Left lung (tissue), 10 donors: ENCODE measurements around the gene MYH14. TPM values are rescaled to one million over a fixed set of nuclear protein-coding genes. Genes with fewer than 3 reads are reported as not detected.

Experiments used
- ATAC-seq: fragments of 200-7000 bp; cut with Tn5 transposase; one replicate; pipeline ENCODE4 v1.9.1; 2020; ENCODE audit warnings: moderate library complexity
- DNase-seq, 4 donors: peaks; one replicate each; pipeline ENCODE4 v3.0.0-alpha.2; 2013 to 2020
- H3K27ac ChIP-seq, 2 donors: fragments of 200-600 bp; sonication (generic) in 1 of 2; one replicate each; pipeline versions ENCODE4 v1.5.0 to v1.8.0; 2020 to 2021
- H3K27me3 ChIP-seq, 2 donors: fragments of 200-600 bp; sonication (generic) in 1 of 2; one replicate each; pipeline versions ENCODE4 v1.5.0 to v1.8.0; 2020 to 2021
- H3K36me3 ChIP-seq, 2 donors: fragments of 200-600 bp; sonication (generic) in 1 of 2; one replicate each; pipeline versions ENCODE4 v1.5.0 to v1.8.0; 2020 to 2021
- H3K4me1 ChIP-seq, 2 donors: fragments of 200-600 bp; one replicate each; pipeline ENCODE4 v1.8.0; 2021
- H3K4me3 ChIP-seq, 2 donors: fragments of 200-600 bp; sonication (generic) in 1 of 2; one replicate each; pipeline versions ENCODE4 v1.5.0 to v1.8.0; 2020 to 2021; ENCODE audit warnings: mild to moderate bottlenecking in 1 of 2
- H3K9me3 ChIP-seq, 2 donors: fragments of 200-600 bp; sonication (generic) in 1 of 2; one replicate each; pipeline versions ENCODE4 v1.5.0 to v1.8.0; 2020 to 2021
- intact Hi-C, 2 donors: fragments of 100-400 bp; cut with DNase I; formaldehyde crosslinking; loops; one replicate each; pipeline versions ENCODE4 v1.11.2 to v1.14.2; 2022
- polyA plus RNA-seq, 6 donors: library from polyadenylated mRNA; unstranded; fragments of 120-200 nt; gene quantifications; one replicate each; pipeline ENCODE4 v1.2.1, GENCODE V29; 2013; ENCODE audit not compliant: insufficient read length in 6 of 6
- total RNA-seq, 2 donors: library from RNA; stranded (reverse); fragmentation: NEBNext Ultra II Directional; extraction: Animal tissue kit (Norgen Biotek cat#: 25700); gene quantifications; one replicate each; pipeline ENCODE4 v1.2.1, GENCODE V29; 2021
- TF ChIP-seq, protein P1 (sequence below), 2 donors: fragments of 200-600 bp; sonication (generic) in 1 of 2; IDR thresholded peaks; one replicate each; pipeline versions ENCODE4 v1.5.0 to v1.8.0; 2021; ENCODE audit warnings: antibody characterized with exemption in 2 of 2
- donor health status: DM: no; HTN: yes; CAD: no.
- donor health status: DM: no; HTN: no; CAD: no.

The MYH14 gene
- total and polyA plus RNA-seq, 8 donors: 46.0 to 195 (median 55.6) TPM

DNA sequence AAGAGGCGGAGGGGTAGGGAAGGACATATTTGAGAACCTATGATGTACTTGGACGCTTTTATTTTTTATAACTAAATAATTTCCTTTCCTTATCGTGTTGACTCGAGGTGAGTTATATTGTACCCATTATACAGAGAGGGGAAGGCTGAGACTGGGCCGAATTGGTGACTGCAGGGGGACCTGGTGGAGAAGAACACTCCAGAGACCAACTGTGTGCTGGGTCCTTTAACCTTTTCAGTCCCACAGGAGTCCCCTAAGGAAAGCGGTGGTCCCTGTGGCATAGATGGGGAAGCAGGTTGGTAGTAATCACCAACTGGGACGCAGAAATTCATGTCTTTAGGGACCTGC is 633 bp downstream of the MYH14 start:
- no peaks in the 10 kb centered on the region for H3K4me1 ChIP-seq
- H3K27me3 ChIP-seq: peaks cover 14 to 64% of the 10 kb centered on the region in 2 donors
- intact Hi-C loops: no loop called here
- DNase-seq (no peak), ATAC-seq (no peak)
- no peaks in the 10 kb centered on the region for H3K9me3 ChIP-seq
- H3K4me3 ChIP-seq: peak overlapping the region; percentile 43 to 46
- H3K27ac ChIP-seq: peak overlapping the region; percentile 35 to 48
- TF ChIP-seq, protein P1, sequence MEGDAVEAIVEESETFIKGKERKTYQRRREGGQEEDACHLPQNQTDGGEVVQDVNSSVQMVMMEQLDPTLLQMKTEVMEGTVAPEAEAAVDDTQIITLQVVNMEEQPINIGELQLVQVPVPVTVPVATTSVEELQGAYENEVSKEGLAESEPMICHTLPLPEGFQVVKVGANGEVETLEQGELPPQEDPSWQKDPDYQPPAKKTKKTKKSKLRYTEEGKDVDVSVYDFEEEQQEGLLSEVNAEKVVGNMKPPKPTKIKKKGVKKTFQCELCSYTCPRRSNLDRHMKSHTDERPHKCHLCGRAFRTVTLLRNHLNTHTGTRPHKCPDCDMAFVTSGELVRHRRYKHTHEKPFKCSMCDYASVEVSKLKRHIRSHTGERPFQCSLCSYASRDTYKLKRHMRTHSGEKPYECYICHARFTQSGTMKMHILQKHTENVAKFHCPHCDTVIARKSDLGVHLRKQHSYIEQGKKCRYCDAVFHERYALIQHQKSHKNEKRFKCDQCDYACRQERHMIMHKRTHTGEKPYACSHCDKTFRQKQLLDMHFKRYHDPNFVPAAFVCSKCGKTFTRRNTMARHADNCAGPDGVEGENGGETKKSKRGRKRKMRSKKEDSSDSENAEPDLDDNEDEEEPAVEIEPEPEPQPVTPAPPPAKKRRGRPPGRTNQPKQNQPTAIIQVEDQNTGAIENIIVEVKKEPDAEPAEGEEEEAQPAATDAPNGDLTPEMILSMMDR (IDR thresholded peaks at IDR 0.05): no peak
- H3K36me3 ChIP-seq: no peaks in the 10 kb centered on the region

DNA sequence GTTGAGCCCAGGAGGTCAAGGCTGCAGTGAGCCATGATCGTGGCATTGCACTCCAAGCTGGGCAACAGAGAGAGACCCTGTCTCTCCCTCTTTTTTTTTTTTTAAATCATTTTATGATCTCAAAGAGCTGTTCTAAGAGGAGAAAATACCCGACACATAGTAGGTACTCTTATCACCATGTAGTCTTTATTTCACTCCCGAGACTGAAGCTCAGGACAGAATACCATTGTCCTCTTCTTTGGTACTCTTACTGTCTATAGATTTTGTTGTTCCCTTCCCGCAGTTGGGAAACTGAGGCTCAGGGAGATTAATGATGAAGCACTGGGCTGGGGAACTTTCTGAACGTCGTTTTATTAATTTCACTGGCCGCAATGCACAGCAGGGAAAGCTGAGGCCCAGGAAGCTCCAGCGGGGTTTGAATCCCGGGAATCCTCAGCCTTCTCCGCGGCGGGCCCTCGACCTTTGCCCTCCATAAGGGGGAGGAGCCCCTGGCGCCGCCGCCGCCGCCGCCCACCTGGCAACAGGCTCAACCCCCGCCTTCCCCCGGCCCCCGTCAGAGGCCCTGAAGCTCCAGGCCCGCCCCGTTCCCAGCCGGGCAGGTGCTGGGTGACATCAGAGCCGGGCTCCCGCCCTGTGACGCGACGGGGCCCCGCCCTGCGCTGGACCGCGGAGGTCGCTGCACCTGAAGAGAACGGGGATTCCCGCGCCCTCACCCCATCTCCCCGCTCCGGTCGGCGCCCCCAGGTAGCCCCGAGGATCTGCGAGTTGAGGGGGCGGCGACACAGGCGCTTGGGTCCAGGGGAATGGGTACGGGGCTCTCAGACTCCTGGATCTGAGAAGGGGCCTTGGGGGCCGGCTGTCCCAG is 1.6 kb downstream of the MYH14 start:
- intact Hi-C loops: no loop called here
- DNase-seq: peak in 3 of 4 donors; percentile 83 to 92 (median 87)
- H3K27me3 ChIP-seq: peaks cover 14 to 64% of the 10 kb centered on the region in 2 donors
- H3K4me3 ChIP-seq: peak overlapping the region; percentile 29 to 39
- peak; percentile 86 for ATAC-seq
- no peaks in the 10 kb centered on the region for H3K36me3 ChIP-seq
- TF ChIP-seq, protein P1 (IDR thresholded peaks at IDR 0.05): no peak
- no peaks in the 10 kb centered on the region for H3K4me1 ChIP-seq
- H3K27ac ChIP-seq: peak overlapping the region; percentile 80 to 81
- H3K9me3 ChIP-seq: no peaks in the 10 kb centered on the region

DNA sequence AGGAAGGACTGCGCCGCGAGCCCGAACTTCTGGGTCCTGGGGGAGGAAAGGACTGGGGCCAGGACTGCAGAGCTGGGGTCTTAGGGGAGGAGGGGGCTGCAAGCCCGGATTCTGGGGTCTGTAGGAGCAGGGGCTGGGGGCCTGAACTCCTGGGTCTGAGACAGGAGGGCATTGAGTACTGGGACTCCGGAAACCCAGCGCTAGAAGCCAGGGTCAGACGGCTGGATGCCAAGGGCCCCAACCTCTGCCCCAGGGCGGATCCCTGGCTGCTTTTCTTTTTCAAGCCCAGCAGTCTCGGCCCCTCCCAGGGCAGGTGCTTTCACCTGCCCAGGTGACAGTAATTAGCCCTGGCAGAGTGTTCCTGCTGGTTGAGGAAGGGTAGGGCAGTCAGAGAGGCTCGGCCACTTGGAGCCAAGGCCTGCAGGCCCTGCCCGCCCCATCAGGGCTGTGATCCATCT is 2.3 kb downstream of the MYH14 start:
- no peaks in the 10 kb centered on the region for H3K4me1 ChIP-seq
- H3K27me3 ChIP-seq: peaks cover 14 to 58% of the 10 kb centered on the region in 2 donors
- DNase-seq: peak in 3 of 4 donors; percentile 58 to 80 (median 73)
- no peaks in the 10 kb centered on the region for H3K9me3 ChIP-seq
- intact Hi-C loops: no loop called here
- peaks cover 0 to 4% of the 10 kb centered on the region in 2 donors for H3K36me3 ChIP-seq
- TF ChIP-seq, protein P1 (IDR thresholded peaks at IDR 0.05): peak in 1 of 2 donors; percentile 22
- peak; percentile 77 for ATAC-seq
- peak overlapping the region; percentile 80 to 81 for H3K27ac ChIP-seq
- peak overlapping the region; percentile 29 to 39 for H3K4me3 ChIP-seq

DNA sequence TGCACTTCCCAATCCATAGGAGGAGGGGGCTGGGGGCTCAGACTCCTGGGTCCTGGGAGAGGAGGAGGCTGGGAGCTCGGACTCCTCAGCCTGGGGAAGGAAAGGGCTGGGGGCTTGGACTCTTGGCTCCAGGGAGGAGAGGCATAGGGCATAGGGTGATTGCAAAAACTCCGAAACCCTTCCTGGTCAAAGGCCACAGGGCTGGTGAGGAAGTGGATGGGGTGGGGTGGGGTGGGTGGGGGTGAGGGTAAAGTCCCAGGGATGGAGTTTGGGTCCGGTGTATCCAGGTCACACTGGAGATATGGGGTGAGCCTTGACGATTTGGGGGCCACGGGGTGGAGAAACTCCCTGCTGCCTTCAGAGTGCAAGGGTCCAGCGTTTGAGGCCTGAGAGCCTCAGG is 2.8 kb downstream of the MYH14 start:
- Histone ChIP-seq H3K4me3 (peak overlapping the region; percentile 29 to 39), H3K9me3 (no peaks in the 10 kb centered on the region), H3K27me3 (peaks cover 14 to 54% of the 10 kb centered on the region in 2 donors), H3K27ac (peak overlapping the region in 1 of 2 donors; percentile 81), H3K36me3 (peaks cover 0 to 9% of the 10 kb centered on the region in 2 donors), H3K4me1 (no peaks in the 10 kb centered on the region)
- TF ChIP-seq, protein P1 (IDR thresholded peaks at IDR 0.05): no peak
- ATAC-seq: no peak
- intact Hi-C loops: no loop called here
- DNase-seq: no peak

DNA sequence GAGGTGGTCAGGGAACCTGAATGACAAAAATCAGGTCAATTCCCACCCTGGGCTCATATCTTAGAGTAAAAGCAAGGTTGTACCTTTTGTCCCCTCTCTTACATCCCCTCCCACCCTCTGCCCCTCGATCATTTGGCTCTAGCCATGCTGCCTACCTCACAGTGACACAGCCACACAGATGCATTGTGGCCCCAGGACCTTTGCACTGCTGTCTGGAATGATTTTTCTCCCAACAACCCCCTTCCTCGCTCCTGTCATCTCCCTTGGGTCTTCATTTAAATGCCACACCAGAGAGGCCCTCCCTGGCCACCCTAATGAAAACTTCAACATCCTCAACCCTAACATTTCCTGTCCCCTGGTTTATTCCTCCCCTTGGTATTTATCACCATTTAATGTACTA is 4.3 kb downstream of the MYH14 start:
- peaks cover 0 to 3% of the 10 kb centered on the region in 2 donors for H3K9me3 ChIP-seq
- no peak overlapping the region for H3K27ac ChIP-seq
- intact Hi-C loops: no loop called here
- TF ChIP-seq, protein P1 (IDR thresholded peaks at IDR 0.05): no peak
- ATAC-seq (no peak), DNase-seq (no peak)
- peaks cover 0 to 12% of the 10 kb centered on the region in 2 donors for H3K36me3 ChIP-seq
- H3K4me3 ChIP-seq: no peak overlapping the region
- H3K4me1 ChIP-seq: no peaks in the 10 kb centered on the region
- peaks cover 14 to 38% of the 10 kb centered on the region in 2 donors for H3K27me3 ChIP-seq
